HG02870 (cell line): ENCODE data around the gene KCNAB1.

Experiments
- ATAC-seq: cut with Tn5 transposase; IDR thresholded peaks from one replicate; pipeline ENCODE4 v1.9.1; 2021; ENCODE audit warnings: mild to moderate bottlenecking, moderate library complexity; ENCODE audit not compliant: unreplicated experiment

Gene KCNAB1

GRCh38 chr3:156307704-156308103 lies 187.3 kb downstream of the KCNAB1 start:
- no peak for ATAC-seq

DNA sequence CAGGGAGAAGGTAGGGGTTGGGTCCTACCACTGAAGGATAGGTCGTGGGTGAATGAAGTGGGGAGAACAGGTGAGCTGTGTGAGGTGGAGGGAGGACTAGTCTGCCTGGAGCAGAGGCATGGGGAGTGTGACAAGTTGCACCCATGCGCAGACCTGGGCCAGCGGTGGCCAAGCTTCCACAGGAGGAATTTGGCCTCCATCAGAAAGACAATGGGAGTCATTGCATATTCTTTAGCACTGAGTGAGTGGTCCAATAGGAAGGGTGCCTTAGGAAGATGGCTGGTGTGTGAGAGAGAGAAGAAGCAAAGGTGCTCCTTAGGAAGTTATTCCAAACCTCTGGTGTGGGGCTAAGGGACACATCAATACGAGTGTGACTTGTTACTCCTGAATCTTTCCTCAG lies 191.1 kb downstream of the KCNAB1 start:
- no peak for ATAC-seq

DNA sequence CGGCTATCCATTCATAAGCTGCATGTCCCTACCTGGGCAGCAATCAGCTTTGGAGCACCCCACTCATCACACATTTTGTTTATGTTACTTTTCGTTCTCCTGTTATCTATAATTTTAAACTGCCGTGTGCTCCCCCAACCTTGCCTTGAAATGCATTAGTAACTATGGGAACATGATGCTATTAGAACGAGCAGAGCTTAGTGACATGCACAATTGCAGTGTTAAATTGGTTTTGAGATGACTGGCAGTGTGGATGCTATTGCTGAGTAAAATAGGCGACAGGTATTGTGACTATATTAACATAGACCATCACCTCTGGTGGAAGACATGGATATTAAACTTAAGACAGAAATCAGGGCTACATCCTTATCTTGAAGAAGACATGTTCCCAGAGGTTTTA lies 191.6 kb downstream of the KCNAB1 start:
- ATAC-seq, result no peak

DNA sequence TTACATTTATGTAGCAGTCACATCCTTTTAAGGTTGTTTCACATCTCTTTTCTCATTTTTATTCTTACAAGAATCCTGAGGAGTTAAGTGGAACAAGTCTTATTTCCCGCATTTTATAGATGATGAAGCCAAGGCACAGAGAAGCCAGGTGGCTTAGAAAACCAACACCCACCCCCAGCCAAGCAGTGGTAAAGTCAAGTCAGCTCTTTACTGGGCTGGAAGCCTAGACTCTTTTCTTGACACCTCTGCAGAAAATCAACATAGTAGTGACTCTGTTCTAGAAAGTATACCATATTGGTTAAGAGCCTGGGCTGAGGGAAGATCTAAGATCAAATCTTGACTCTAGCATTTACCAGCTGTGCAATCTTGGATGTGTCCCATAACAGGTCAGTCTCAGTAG lies 195.7 kb downstream of the KCNAB1 start:
- no peak for ATAC-seq

DNA sequence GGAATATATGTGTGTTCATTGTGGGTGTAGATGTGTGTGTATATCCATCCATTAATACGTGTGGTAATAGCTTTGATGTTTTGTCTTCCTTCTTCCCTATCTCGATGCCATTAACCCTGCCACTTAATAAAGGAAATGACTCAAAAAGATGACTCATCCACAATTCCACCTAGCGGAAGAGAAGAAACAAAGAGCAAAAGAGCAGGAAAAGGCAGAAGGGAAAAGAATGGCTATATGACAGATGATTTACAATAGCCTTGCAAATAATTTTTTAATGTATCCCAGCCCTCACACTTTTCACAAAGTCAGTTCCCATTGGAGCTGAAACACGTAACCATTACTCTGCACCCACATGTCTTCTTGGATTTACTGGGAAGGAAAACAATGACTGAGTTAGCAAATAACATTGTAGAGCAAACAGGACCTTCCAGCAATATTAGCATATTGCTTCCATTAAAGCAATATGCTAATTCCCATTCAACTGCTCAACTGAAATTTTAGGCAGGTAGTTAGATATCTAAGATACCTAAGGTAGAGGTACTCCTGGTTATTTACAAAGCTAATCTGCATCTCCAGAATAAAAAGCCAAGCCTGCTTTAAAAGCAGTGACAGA lies 197.2 kb downstream of the KCNAB1 start:
- no peak for ATAC-seq

DNA sequence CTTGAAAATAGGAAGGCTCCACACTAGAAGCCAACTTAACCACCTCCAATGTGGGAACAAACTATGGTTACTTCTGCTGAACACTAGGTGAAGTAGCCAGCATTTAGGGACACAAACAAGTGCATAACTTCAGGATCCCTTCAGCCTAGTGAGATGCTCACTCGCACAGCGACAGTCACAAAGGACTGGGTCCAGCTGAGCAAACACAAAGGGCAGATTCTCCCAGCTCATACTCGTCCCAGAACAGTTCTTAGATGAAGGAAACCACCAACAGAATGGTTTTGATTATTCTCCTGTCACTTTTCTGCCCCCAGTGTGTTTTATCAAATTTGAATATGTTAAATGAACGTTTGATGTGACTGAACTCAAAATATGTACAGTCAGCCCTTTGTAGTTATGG lies 201.6 kb downstream of the KCNAB1 start:
- no peak for ATAC-seq

DNA sequence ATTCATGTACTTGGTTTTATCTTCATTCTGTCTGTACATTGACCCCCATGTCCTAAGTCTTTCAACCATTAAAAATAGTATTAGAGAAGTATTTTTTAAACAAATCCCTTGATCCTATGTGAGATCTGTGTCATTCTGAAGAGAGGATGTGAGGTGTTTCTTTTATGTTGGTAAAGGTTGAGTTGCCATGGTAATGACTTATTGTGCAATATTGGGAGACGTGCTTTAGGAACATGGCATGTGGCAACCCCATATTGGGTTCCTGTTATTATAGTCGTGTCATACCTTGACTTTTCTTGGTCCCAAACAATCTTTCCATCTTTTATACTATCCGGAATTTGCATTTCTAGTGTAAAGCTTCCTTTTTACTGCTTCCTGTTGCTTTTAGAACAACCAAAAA lies 203.1 kb downstream of the KCNAB1 start:
- no peak for ATAC-seq

GRCh38 chr3:156330415-156330814 lies 210.0 kb downstream of the KCNAB1 start:
- no peak for ATAC-seq

DNA sequence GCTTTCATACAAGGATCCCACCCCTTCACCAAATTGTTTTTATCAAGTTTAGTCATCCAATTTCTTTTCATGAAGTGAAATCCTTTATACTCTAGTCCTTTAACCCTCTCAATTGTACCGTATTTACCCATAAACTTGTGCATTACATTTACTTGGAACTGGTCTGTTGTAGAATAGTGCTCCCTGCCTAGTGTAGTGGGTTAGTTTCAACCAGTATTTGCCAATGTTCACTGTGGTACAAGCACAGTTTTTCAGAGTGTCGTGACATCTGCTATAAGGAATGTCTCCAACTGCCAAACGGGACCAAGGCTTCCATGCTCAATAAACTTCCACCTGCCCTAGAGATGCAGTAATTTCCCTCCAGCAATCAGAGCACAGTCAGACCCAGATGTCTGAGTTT lies 211.9 kb downstream of the KCNAB1 start:
- ATAC-seq, result no peak

GRCh38 chr3:156334841-156335545 lies 214.6 kb downstream of the KCNAB1 start:
- peak; percentile 54 for ATAC-seq

- no peak for ATAC-seq
Measured at GRCh38 chr3:156339491-156339890, 219.1 kb downstream of the KCNAB1 start.

DNA sequence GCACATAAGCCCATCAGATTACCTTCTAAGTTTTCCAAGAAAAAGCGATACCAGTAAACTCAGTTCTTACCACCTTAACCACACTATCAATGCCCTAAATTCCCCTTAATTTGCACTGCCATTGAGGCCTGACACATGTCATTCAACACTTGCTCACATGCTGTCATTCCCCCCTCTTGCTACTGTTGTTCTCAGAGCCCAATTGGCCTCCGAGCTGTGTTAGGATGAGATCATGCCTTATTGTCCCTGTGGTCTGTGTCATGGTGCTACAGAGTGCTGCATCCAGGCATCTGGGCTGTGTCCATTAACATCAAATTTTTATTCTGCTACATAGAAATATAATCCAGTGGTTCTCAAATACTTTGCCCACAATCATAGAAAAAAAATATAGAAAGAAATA lies 221.0 kb downstream of the KCNAB1 start:
- ATAC-seq, result no peak

DNA sequence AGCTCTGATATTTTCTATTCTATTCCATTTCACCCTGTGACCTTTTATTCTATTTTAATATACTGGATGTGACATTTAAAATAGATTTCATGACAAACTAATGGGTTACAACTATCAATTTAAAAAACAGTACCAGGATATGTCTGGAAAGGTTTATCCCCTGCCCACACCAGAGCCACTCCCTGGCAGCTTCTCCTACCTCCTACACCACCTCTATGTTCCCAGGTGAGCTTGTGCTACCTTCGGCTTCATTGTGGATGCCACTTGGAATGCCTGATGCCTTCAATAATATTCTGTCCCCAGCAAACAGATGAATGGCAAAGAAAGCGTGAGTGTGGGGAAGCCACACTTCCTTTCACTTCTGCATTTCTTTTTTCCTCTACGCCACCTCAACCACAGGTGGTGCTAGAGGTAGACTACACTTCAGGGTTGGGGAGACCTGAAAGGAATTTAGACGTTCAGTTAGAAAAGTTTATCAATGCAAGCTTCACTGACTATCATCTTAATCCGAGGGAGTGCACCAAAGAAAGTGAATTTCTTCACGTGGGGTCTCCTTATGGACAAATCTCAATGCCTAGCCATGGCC lies 221.5 kb downstream of the KCNAB1 start:
- peak; percentile 100 for ATAC-seq

DNA sequence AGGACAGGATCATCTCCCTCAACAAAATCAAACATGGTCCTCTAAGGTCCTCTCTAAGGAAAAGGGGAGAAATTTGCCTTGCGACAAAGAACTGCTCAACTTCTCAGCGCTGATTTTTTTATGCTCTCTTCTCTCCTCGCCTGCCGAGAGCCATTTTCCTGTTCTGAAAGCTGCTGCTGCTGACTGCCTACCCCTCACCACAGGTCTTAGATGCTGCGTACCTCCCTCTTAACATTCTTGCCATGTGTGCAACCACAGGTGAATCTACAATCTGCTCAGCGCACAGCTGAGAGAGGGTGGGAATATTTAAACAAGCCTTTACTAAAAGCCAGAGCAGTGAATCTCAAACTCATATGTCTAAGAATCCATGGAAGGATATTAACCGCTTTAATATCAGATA lies 223.8 kb downstream of the KCNAB1 start:
- no peak for ATAC-seq

DNA sequence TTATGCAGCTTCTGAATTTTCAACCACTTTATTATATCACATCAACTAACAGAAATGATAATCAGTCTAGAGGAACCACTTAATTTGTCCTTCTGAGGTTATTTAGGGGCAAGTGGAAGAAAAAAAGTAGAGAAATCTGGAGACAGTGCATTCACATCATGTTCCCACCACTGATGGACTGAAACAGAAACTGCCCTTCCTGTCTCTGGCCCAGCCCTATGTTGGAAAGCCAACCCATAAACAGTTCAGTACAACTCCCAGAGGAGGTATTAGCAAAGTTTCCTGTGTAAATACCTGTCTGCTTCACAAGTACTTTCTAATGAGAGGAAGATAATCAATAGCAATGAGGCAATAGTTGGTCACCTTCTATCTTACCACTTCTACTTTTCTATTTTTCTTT lies 228.7 kb downstream of the KCNAB1 start:
- no peak for ATAC-seq

DNA sequence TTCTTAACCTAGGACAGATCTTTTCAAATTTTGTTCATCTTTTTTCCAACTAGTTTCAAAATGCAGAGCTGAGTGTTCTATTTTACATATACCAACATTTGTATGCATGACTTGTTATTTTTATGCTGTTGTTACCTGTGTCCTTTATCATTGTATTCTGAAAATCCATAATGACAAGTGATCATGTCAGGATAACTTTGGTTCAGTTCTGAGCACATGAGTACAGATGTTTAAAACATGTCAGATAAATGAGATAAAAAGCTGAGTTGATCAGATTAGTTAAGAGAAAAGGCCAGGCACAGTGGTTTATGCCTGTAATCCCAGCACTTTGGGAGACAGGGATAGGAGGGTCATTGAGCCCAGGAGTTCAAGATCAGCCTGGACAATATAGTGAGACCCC lies 229.6 kb downstream of the KCNAB1 start:
- no peak for ATAC-seq

- ATAC-seq, result no peak
Measured at GRCh38 chr3:156350781-156351180, 230.4 kb downstream of the KCNAB1 start.

GRCh38 chr3:156351783-156352182 lies 231.4 kb downstream of the KCNAB1 start:
- ATAC-seq, result no peak

DNA sequence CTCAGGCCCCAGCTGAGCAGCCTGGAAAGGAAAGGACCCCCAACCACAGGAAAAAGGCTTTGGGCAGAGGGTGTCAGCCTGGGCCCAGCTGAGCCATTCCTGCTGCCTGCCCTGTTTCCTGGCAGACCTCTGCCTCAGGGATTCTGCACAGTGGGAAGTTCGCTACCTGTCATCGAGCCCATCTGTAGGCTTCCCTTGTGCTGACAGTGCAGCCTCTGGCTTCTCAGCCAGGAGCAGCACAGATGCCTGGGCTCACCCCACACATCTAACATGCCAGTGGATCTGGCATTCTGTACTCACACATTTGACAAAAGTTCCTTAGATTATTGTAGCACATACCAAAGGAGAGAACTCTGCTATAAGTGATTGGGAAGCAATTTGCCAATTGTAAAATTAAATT lies 232.3 kb downstream of the KCNAB1 start:
- no peak for ATAC-seq

DNA sequence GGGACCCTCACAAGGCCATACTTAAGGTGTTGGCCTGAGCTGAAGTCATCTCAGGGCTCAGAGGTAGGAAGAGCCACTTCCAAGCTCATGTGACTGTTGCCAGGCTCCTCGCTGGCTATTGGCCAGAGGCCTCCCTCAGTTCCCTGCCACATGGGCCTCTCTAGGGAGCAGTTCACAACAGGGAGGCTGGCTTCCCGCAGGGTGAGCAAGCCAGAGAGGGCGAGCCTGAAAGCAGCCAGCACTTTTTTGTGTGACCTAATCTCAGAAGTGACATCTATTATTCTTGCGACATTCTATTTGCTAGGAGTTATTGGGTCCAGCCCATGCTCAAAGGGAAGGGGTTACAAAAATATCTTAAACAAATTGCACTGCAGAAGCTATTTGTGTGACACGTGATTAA lies 233.2 kb downstream of the KCNAB1 start:
- no peak for ATAC-seq

DNA sequence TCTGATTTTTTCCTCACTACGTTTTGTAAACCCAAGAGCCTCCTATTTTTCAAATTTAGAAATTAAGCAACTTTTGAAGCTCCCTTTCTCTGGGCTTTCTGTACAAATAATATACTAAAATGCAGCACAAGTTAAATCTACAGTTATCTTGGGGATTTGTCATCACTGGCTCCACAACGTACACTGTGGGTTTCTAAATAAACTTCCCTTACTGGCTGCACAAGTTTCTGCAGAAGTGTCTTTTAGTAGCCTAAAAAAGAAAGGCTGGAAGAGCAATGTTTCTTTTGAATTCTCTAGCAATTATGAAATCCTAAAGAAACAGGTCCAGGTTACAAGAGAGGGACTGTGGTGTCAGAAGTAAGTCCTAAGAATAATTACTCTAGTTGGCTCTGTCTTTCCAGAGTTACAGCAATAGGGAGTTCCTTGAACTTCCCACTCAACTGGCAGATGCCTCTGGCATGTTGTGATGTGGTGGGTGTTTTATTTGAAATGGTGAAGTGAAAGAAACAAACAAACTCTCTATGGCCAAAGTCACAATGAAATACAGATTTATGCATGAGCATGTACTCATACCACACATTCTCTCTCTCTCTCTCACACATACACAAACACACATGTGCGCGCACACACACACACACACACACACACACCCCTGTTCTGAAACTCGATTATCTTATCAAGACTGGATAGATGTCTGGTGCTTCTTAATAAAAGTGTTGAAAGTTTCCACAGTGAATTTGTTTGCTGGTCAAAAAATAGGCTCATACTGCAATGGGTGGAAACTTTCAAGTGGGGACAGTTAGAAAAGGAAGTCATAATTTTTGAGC lies 236.4 kb downstream of the KCNAB1 start:
- no peak for ATAC-seq

- no peak for ATAC-seq
Measured at GRCh38 chr3:156358232-156358631, 237.9 kb downstream of the KCNAB1 start.
